OCI-LY3 (cell line): ENCODE data around the gene GADD45GIP1.
"Not testable (repeated sequence)": the region's sequence is repeated elsewhere in the genome, so short reads cannot be mapped to it uniquely, and the experiment has no call there.

Experiments used
- H2AFZ ChIP-seq: fragments of 200-600, 300-600 bp; shearing (Covaris generic); 2 replicates; pipeline ENCODE4 v1.6.0; 2014; ENCODE audit warnings: antibody characterized with exemption, low read depth, low read length
- H3K27ac ChIP-seq: fragments of 200-600, 300-600 bp; sonication (generic); 2 replicates; pipeline ENCODE4 v1.5.1; 2014; ENCODE audit warnings: mild to moderate bottlenecking, low read length, moderate library complexity, mixed read lengths
- H3K27me3 ChIP-seq: fragments of 200-600, 300-600 bp; sonication (generic); 2 replicates; pipeline ENCODE4 v1.6.1; 2014; ENCODE audit warnings: low read depth, low read length, mixed read lengths
- H3K36me3 ChIP-seq: fragments of 200-600, 300-600 bp; sonication (generic); replicated peaks from 2 replicates; pipeline ENCODE3; 2014; ENCODE audit warnings: low read depth, low read length, mixed read lengths
- H3K4me1 ChIP-seq: fragments of 300-600, 200-600 bp; sonication (generic); 2 replicates; pipeline ENCODE4 v1.6.1; 2014; ENCODE audit warnings: low read length, mixed read lengths
- H3K4me2 ChIP-seq: fragments of 200-600, 300-600 bp; sonication (generic); 2 replicates; pipeline ENCODE4 v1.6.1; 2014; ENCODE audit warnings: low read length, mixed read lengths
- H3K4me3 ChIP-seq: fragments of 300-600, 200-600 bp; sonication (generic); 2 replicates; pipeline ENCODE4 v1.5.1; 2014; ENCODE audit warnings: antibody characterized with exemption, mild to moderate bottlenecking, low read length, moderate library complexity
- H3K79me2 ChIP-seq: fragments of 300-600, 200-600 bp; shearing (Covaris generic); 2 replicates; pipeline ENCODE4 v1.6.1; 2014; ENCODE audit warnings: mild to moderate bottlenecking, low read length, mixed read lengths
- H3K9ac ChIP-seq: fragments of 300-600, 200-600 bp; shearing (Covaris generic); 2 replicates; pipeline ENCODE4 v1.6.0; 2014; ENCODE audit warnings: mild to moderate bottlenecking, low read length, moderate library complexity
- H3K9me3 ChIP-seq: fragments of 200-600, 300-600 bp; shearing (Covaris generic); 2 replicates; pipeline ENCODE4 v1.6.1; 2014; ENCODE audit warnings: low read length, mixed read lengths; ENCODE audit not compliant: insufficient read depth
- H4K20me1 ChIP-seq: fragments of 200-600, 300-600 bp; sonication (generic); 2 replicates; pipeline ENCODE4 v1.6.1; 2016; ENCODE audit warnings: low read length, mixed read lengths; ENCODE audit not compliant: insufficient read depth
- EZH2phosphoT487 ChIP-seq: fragments of 200-600 bp; shearing (Covaris generic); IDR thresholded peaks from 2 replicates; pipeline ENCODE4 v1.6.1; 2018; ENCODE audit warnings: antibody characterized with exemption, mixed run types, low read depth
- TF ChIP-seq, protein P1 (sequence below): fragments of 200-600, 300-600 bp; sonication (generic); IDR thresholded peaks from 2 replicates; pipeline ENCODE4 v1.5.1; 2014; ENCODE audit warnings: antibody characterized with exemption, low read length, low read depth

GADD45GIP1 gene

DNA sequence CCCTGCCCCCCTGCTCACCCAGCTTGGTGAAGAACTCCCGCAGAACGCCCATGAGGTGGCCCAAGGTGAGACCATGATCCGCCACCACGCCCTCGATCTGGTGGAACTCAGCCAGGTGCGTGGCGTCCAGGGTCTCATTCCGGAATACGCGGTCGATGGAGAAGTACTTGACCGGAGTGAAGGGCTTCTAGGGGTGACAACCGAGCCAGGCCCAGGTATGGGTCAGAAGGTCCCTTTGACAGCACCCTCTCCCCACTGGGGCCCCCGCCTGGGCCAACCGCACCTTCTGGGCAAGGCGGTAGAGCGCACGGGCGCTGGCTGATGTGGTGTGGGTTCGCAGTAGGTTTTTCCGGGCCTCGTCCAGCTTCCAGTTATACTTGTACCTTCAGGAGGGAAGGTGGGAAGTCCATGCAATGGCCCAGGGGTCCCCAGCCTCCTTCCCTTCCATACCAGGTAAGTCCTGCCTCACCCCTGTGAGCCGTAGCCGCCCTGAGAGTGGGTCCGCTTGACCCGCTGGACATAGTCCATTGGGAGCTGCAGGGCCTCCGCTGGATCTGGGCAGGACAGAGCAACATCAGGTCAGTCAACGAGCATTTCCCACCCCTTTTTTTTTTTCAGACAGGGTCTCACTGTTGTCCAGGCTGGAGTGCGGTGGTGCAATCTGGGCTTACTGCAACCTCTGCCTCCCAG, 32.3 kb downstream of the GADD45GIP1 start:
- H3K36me3 ChIP-seq = peaks cover 57% of the 10 kb centered on the region
- H2AFZ ChIP-seq = no peak overlapping the region
- no peaks in the 10 kb centered on the region for H3K4me1 ChIP-seq
- no peaks in the 10 kb centered on the region for H3K27me3 ChIP-seq
- peaks cover 9% of the 10 kb centered on the region for H3K79me2 ChIP-seq
- no peak overlapping the region for H3K4me3 ChIP-seq
- no peak for TF ChIP-seq EZH2phosphoT487
- TF ChIP-seq, protein P1, sequence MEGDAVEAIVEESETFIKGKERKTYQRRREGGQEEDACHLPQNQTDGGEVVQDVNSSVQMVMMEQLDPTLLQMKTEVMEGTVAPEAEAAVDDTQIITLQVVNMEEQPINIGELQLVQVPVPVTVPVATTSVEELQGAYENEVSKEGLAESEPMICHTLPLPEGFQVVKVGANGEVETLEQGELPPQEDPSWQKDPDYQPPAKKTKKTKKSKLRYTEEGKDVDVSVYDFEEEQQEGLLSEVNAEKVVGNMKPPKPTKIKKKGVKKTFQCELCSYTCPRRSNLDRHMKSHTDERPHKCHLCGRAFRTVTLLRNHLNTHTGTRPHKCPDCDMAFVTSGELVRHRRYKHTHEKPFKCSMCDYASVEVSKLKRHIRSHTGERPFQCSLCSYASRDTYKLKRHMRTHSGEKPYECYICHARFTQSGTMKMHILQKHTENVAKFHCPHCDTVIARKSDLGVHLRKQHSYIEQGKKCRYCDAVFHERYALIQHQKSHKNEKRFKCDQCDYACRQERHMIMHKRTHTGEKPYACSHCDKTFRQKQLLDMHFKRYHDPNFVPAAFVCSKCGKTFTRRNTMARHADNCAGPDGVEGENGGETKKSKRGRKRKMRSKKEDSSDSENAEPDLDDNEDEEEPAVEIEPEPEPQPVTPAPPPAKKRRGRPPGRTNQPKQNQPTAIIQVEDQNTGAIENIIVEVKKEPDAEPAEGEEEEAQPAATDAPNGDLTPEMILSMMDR = no peak
- no peak overlapping the region for H3K9ac ChIP-seq
- no peaks in the 10 kb centered on the region for H4K20me1 ChIP-seq
- H3K4me2 ChIP-seq = no peak overlapping the region
- H3K27ac ChIP-seq = no peak overlapping the region
- H3K9me3 ChIP-seq = no peaks in the 10 kb centered on the region

DNA sequence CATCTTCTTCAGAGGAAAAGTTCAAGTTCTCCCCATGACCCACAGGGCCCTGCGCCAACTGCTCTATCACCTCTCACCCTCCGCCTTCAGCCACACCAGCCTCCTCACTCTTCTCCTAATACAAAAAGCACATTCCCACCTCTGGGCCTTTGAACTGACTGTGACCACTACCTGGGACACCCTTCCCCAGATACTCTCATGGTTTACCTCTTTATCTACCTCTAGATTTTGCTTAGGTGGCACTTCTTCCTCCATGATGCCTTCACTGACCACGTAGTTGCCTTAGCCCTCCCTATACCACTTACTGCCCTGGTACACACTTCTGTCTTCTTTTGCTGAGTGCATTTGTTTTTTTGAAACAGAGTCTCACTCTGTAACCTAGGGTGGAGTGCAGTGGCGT, 34.1 kb downstream of the GADD45GIP1 start:
- Histone ChIP-seq H3K4me3 (no peak overlapping the region), H3K27me3 (no peaks in the 10 kb centered on the region), H3K4me1 (peaks cover 9% of the 10 kb centered on the region), H2AFZ (no peak overlapping the region), H3K36me3 (peaks cover 41% of the 10 kb centered on the region), H3K4me2 (no peak overlapping the region), H3K9ac (no peak overlapping the region), H4K20me1 (no peaks in the 10 kb centered on the region), H3K9me3 (no peaks in the 10 kb centered on the region), H3K79me2 (0 out of 2 replicates have a peak, but pooled peaks cover 3% of the 10 kb centered on the region), H3K27ac (no peak overlapping the region)
- no peak for TF ChIP-seq EZH2phosphoT487
- TF ChIP-seq, protein P1 = no peak

DNA sequence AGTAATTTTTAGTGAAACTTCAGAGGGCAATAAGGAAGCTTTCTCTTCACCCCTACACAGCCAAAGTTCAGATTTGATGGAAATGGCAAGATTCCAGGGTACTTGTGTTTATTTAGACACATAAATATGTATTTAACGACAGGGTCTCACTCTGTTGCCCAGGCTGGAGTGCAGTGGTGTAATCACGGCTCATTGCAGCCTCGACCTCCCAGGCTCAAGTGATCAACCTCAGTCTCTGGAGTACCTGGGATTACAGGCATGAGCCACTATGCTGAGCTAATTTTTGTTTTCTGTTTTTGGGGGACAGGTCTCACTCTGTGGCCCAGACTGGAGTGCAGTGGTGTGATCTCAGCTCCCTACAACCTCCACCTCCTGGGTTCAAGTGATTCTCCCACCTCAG, 36.0 kb downstream of the GADD45GIP1 start:
- Histone ChIP-seq H3K27ac (no peak overlapping the region), H3K9ac (no peak overlapping the region)

DNA sequence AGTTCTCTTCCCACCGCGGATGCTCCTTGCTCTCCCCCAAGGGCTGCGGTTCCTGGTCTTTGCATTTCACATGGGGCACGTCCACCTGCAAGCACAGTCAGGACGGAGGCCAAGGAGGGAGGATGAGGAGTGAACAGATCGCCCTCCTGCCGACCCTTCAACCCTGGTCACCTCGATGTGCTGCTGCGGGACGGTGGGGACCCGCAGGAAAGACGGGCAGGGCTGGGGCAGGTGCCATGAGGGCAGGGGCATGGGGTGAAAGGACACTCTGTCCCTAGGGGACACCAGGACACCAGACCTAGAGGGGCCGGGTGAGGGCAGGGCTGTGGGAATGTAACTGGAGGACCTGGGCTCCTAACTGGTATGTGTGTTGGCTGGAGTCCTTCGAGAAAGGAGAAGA, 38.8 kb downstream of the GADD45GIP1 start:
- Histone ChIP-seq H3K9ac (no peak overlapping the region), H3K27me3 (no peaks in the 10 kb centered on the region), H3K4me2 (no peak overlapping the region), H3K4me1 (peaks cover 14% of the 10 kb centered on the region), H3K9me3 (no peaks in the 10 kb centered on the region), H3K4me3 (no peak overlapping the region), H3K27ac (no peak overlapping the region), H3K79me2 (no peaks in the 10 kb centered on the region), H2AFZ (no peak overlapping the region), H3K36me3 (peaks cover 14% of the 10 kb centered on the region), H4K20me1 (no peaks in the 10 kb centered on the region)
- TF ChIP-seq, protein P1 = no peak
- TF ChIP-seq EZH2phosphoT487 = no peak

More for the DNA sequence above, 36.0 kb downstream of the GADD45GIP1 start:
- Histone ChIP-seq H3K4me2 (no peak overlapping the region), H3K79me2 (no peaks in the 10 kb centered on the region), H2AFZ (no peak overlapping the region), H4K20me1 (no peaks in the 10 kb centered on the region), H3K36me3 (peaks cover 31% of the 10 kb centered on the region), H3K27me3 (no peaks in the 10 kb centered on the region), H3K4me1 (peaks cover 9% of the 10 kb centered on the region), H3K9me3 (no peaks in the 10 kb centered on the region), H3K4me3 (no peak overlapping the region)
- TF ChIP-seq, protein P1 = no peak
- TF ChIP-seq EZH2phosphoT487 = no peak

DNA sequence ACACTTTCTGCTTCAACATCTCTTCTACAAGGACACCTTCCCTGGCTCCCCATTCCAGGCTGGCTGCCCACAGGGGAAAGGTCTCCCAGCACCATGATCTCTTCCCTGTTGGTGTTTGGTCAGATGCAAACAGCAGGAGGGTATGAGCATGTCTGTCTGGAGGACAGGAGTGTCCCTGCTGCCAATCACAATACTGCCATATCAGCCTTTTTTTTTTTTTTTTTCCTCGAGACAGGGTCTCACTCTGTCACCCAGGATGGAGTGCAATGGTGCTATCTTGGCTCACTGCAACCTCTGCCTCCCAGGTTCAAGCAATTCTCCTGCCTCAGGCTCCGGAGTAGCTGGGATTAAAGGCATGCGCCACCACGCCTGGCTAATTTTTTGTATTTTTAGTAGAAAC, 41.2 kb downstream of the GADD45GIP1 start:
- H3K27me3 ChIP-seq, H3K27ac ChIP-seq, H3K79me2 ChIP-seq, H3K9me3 ChIP-seq, H3K36me3 ChIP-seq, H3K4me2 ChIP-seq, H3K9ac ChIP-seq, H3K4me3 ChIP-seq, H2AFZ ChIP-seq, H4K20me1 ChIP-seq: not testable (repeated sequence)
- H3K4me1 ChIP-seq = peaks cover 14% of the 10 kb centered on the region
